Measurements from ENCODE around the gene ZNF749. TPM values are rescaled to one million over a fixed set of nuclear protein-coding genes. Genes with fewer than 3 reads are reported as not detected.
A peak's percentile ranks its signal among the peaks of the same experiment; 100 is the strongest.

Gene ZNF749
- total RNA-seq (2021) (17.9 and 19.4 TPM in 2 replicates), Bru-seq, nascent RNA (percentile 74 among the genes with signal in this experiment), BruChase-seq, experiment 1, labeled RNA remaining after a 2-hour chase (percentile 82 among the genes with signal in this experiment), BruChase-seq, experiment 2, labeled RNA remaining after a 6-hour chase (percentile 64 among the genes with signal in this experiment)
- long read RNA-seq, transcript ZNF749-203 (2 exons, 677 nt) = major isoform, 6 of 11 reads
- long read RNA-seq, partial matches to known transcripts = 0 of 11 reads
- long read RNA-seq, other reads (novel, unspliced or antisense) = 5 of 11 reads

- Histone ChIP-seq H2AFZ (peak within 1 kb of the TSS; percentile 85), H3K4me3 (peak within 1 kb of the TSS; percentile 81), H3K79me2 (ENCODE audit: low read depth) (peaks cover 47% of the 10 kb centered on the region), H3K4me2 (peak within 1 kb of the TSS; percentile 75), H3K27me3 (ENCODE audit: insufficient read depth, low read depth) (no peaks in the 10 kb centered on the region), H4K20me1 (ENCODE audit: insufficient read depth) (no peaks in the 10 kb centered on the region), H3K9me3 (ENCODE audit: insufficient read depth, low read depth) (0 out of 2 replicates have a peak, but pooled peaks cover 3% of the 10 kb centered on the region), H3K4me1 (replicated peaks; ENCODE audit: insufficient read depth) (peaks cover 16% of the 10 kb centered on the region), H3F3A (ENCODE audit: insufficient read depth, low read depth) (no peaks in the 10 kb centered on the region), H3K27ac (peak within 1 kb of the TSS; percentile 33), H3K36me3 (ENCODE audit: low read depth) (peaks cover 10% of the 10 kb centered on the region), H3K9me2 (ENCODE audit: insufficient read depth) (no peaks in the 10 kb centered on the region)
- POLR2A ChIA-PET (ENCODE audit: unreplicated experiment) = interaction anchor here (0.6 to 0.7 kb wide), 3 partner anchors 64 to 500 kb away, joined by 3 to 4 read pairs (median 4); partner anchors contain the start of genes ZNF418 and ZNF773
- BruUV-seq (replicated peaks) = TSS peak; percentile 49
- CTCF ChIA-PET = no interaction called here
- intact Hi-C loops (cut with micrococcal nuclease; ENCODE audit: unreplicated experiment) = loop anchor here (1.0 to 2.0 kb wide), 6 partner anchors 24 to 747 kb away; partner anchors contain the start of genes TRAPPC2B, ZNF17, ZNF419 and ZNF547
- peak; percentile 97 for DNase-seq
- TF ChIP-seq CTCF (conservative IDR thresholded peaks at IDR 0.05) = no peak
- no peak for TF ChIP-seq EZH2 (IDR thresholded peaks at IDR 0.05; ENCODE audit: low read depth)
These were observed at the start of gene ZNF749 for GRCh38 chr19:57435062-57435978. Gene ZNF749 (plus strand): TSS chr19:57435325. CDS start chr19:57435579, 254 bp downstream.

DNA sequence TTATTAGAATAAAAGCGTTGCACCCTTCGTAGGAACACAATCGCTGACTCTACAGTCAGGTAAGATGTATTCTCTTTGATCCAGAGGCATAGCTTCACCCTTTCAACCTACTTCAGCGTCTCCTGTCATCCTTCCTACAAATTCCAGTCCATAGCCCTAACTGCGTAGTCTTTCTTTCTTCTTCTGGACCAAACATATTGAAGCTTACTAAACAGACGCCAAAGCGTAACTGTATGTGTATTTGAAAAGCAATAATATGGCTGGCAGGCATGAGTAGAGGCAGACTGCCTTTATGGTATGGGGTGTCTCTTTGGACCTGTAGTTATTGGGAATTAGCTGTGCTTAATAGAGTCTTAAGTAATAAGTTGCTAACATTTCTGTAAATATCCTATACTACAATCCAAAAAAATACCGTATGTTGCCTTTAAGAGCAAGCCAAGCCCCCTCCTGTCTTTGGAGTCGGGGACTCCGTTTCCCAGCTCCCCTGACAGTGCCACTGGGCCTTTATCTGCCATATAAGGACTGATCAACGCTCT lies 45.9 kb upstream of the ZNF749 start:
- peak overlapping the region; percentile 87 for H2AFZ ChIP-seq
- BruUV-seq (replicated peaks) = TSS peak; percentile 87
- H3K27me3 ChIP-seq (ENCODE audit: insufficient read depth, low read depth) = no peaks in the 10 kb centered on the region
- H3F3A ChIP-seq (ENCODE audit: insufficient read depth, low read depth) = peaks cover 13% of the 10 kb centered on the region; the same call in 1 of the 2 replicates
- intact Hi-C loops (cut with micrococcal nuclease; ENCODE audit: unreplicated experiment) = loop anchor here (1.0 kb wide), 2 partner anchors 26 to 149 kb away; partner anchors contain the start of genes TRAPPC2B, ZNF547 and ZNF805
- peak overlapping the region; percentile 66 for H3K4me3 ChIP-seq
- no peak for DNase-seq
- ChIA-PET POLR2A (ENCODE audit: unreplicated experiment) (interaction anchor here (0.5 to 0.7 kb wide), 6 partner anchors 38 to 1313 kb away, joined by 3 to 7 read pairs (median 4); partner anchors contain the start of gene ZNF304), CTCF (no interaction called here)
- TF ChIP-seq EZH2 (IDR thresholded peaks at IDR 0.05; ENCODE audit: low read depth) (no peak), CTCF (conservative IDR thresholded peaks at IDR 0.05) (no peak)
- peaks cover 8% of the 10 kb centered on the region; the same call in 1 of the 2 replicates for H3K9me3 ChIP-seq (ENCODE audit: insufficient read depth, low read depth)
- no peaks in the 10 kb centered on the region for H4K20me1 ChIP-seq (ENCODE audit: insufficient read depth)
- H3K9me2 ChIP-seq (ENCODE audit: insufficient read depth) = no peaks in the 10 kb centered on the region
- peaks cover 15% of the 10 kb centered on the region for H3K4me1 ChIP-seq (replicated peaks; ENCODE audit: insufficient read depth)
- peaks cover 33% of the 10 kb centered on the region for H3K79me2 ChIP-seq (ENCODE audit: low read depth)
- H3K27ac ChIP-seq = peak overlapping the region; percentile 28; the same call in 1 of the 2 replicates
- H3K36me3 ChIP-seq (ENCODE audit: low read depth) = peaks cover 3% of the 10 kb centered on the region; the same call in 1 of the 2 replicates
- H3K4me2 ChIP-seq = peak overlapping the region; percentile 74

Data from PC-9 (cell line).